ENCODE results near the gene MAP3K3.

Gene MAP3K3

DNA sequence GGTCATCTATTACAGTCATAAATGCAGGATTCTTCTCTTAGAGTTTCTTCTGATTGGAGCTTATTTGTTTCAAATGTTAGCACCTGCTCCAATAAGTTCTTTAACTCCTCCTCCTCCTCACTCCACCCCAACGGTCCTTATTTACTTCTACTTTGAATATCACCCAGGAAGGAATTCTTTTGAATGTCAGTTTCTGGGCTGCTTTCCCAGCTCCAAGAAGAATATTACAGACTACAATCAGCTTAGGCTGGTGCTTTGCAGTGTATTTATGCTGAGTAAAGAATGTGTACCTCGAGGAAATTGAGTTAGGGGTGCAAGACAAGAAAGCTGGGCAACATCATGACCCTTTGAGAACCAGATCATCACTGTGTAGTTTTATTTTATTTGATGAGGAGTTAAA is 30.8 kb downstream of the MAP3K3 start:
- no peak for DNase-seq (ENCODE audit: low spot score)

DNA sequence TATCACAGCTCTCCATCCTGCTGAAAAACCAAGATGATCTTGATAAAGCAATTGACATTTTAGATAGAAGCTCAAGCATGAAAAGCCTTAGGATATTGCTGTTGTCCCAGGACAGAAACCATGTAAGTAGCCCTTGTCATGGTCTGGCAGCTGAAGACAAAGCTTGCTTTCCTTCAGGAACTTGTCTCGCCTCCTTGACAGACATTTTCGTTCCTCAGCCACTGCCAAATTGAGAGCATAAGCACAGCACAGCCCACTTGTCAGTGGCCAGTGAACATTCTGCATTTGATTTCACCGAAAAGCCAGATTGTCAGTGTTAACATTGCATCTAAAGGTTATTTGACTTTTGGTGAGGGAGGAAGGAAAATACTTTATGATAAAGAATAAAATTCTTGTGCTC is 35.6 kb downstream of the MAP3K3 start:
- DNase-seq (ENCODE audit: low spot score), result no peak

DNA sequence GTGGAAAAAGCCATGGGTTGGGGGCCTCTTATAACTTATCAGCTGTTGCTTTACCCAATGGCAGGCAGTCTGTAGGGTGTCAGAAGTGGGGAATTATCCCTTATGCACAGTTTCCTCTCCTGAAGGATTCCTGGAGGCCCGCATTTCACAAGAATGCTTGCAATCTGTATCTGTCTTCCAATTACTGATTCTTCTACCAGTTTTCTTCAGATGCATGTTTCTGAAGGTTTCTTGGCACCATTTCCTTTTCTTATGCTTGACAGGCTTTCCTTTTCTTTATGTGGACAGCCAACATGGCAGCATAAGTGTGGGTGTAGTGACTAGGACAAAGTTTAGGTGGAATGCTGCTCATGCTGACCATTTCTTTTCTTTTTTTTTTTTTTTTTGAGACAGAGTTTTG is 36.1 kb downstream of the MAP3K3 start:
- no peak for DNase-seq (ENCODE audit: low spot score)

- DNase-seq (ENCODE audit: low spot score), result no peak
Observed at GRCh38 chr17:63659850-63660249, 37.6 kb downstream of the MAP3K3 start.

GRCh38 chr17:63665527-63666214 is 43.5 kb downstream of the MAP3K3 start:
- DNase-seq (ENCODE audit: low spot score), result peak; percentile 7

DNA sequence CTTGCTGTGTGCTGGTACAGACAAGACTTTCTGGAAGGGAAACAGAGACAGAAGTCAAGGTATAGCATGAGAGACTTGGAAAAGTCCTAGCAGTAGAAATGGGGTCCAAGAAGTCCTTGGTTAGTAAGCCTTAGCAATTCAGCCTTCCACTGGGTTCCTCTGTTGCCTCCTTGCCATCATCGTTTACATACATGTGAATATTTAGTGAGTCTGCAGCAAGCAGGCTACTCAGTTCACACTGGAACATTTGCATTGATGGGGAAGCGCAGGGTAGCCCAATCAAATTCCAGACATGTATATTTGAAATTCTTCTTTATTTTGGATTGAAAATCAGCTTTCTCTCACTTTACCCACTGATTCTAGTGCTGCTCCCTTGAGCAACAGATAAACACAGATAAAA is 50.6 kb downstream of the MAP3K3 start:
- DNase-seq (ENCODE audit: low spot score), result no peak

GRCh38 chr17:63675231-63675606 is 53.0 kb downstream of the MAP3K3 start:
- no peak for DNase-seq (ENCODE audit: low spot score)

DNA sequence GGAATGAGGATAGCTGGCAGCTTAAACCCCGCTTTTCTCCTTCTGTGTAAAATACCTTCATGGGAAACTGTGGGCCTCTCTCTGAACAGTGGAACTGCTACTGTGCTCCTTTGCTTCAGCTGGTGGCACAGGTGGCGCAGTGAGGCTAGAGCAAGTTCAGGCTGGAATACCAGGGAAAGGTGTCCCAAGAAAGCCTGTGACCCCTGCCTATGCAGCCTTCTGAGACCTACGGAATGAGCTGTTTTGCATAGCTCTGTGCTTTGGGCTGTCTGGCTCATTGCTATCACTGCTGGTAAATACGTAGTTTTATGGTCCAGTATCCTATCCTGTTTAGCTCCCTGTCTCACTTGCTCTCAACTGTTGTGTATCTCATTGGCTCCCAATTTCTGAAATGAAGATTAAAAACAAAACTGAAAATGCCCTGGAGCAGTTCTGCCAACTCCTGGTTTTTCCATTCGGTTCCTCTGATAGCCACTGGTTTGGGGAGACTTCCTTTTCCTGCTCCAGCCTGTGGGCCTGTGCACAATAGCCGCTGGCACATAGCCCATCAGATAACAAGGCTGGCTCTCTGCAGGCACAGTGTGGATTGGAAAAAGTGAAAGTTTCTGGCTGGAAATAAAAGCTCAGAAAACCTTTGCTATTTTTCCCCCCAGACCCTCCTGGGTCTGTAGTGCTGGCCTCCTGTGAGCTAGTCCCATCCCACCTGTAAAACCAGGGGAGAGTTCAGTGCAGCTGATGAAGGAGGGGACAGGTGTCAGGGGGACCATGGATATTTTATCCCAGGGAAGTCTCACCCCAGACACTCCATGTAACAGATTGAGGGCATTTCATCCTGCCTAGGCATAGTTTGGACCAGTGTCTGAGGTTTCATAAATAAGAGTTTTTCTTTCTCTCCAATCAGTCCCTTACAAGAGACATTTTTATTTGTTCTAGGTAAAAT is 53.7 kb downstream of the MAP3K3 start:
- no peak for DNase-seq (ENCODE audit: low spot score)

DNA sequence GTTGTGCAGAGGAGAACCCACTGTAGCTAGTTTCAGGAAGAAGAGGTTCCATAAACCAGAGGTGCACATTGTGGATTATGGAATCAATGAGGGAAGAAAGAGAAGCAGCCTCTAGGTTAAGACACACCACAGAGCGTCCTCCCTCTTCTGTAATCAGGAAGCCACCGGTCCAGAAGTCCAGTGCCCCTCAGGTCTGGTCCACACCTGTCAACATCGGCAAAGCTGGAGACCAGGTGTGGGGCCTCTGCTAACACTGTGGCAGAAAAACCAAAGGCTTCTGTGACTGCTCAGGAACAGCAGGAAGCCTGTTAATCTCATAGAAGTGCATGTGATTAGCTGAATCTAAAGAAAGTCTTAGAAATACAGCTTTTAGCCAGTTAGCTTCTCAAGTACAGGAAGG is 54.4 kb downstream of the MAP3K3 start:
- DNase-seq (ENCODE audit: low spot score), result no peak

DNA sequence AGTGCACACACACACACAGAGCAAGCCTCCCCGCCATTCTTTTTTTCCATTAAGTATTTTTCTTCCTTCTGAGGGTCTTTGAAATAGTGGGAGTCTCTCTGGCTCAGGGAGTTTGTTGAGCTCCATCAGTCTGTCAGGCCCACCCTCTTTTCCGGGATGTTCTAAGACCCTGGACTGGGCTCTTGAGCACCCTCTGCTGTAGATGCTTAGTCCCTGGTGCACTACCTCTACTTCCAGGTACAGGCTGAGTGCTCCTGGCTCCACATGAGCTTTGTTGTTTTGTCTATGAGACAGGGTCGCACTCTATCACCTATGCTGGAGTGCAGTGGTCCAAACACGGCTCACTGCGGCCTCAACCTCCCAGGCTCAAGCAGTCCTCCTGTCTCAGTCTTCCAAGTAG is 57.0 kb downstream of the MAP3K3 start:
- no peak for DNase-seq (ENCODE audit: low spot score)

GRCh38 chr17:63680700-63681099 is 58.5 kb downstream of the MAP3K3 start:
- DNase-seq (ENCODE audit: low spot score), result no peak

DNA sequence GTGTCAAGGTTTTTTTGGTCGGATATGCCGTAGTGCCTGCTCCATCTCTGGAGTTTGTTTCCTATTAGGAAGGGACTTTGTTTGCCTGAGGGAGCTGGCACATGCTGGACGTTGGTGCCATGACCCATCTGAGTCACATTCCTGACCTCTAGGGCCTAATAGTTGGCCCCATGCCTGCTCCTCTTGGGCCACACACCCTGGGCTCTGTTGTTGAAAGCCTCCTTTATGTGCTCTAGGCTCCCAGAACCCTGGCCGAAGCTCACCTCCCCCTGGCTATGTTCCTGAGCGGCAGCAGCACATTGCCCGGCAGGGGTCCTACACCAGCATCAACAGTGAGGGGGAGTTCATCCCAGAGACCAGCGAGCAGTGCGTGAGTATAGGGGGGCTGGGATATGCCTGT is 59.3 kb downstream of the MAP3K3 start:
- no peak for DNase-seq (ENCODE audit: low spot score)

DNA sequence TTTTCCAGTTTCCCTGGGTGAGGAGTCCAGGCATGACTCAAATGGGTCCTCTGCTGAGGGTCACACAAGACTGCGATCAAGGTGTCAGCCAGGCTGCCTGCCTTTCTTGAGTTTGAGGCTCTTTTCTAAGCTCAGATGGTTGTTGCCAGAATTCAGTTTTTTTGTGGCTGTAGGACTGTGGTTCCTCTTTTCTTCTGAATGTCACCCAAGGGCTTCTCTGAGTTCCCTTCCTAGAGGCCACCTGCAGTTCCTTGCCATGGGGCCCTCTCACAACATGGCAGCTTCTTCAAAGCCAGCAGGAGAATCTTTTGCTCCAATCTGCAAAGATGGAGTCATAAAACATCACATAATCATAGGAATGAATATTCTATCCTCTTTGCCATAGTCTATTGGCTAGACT is 60.2 kb downstream of the MAP3K3 start:
- DNase-seq (ENCODE audit: low spot score), result no peak

DNA sequence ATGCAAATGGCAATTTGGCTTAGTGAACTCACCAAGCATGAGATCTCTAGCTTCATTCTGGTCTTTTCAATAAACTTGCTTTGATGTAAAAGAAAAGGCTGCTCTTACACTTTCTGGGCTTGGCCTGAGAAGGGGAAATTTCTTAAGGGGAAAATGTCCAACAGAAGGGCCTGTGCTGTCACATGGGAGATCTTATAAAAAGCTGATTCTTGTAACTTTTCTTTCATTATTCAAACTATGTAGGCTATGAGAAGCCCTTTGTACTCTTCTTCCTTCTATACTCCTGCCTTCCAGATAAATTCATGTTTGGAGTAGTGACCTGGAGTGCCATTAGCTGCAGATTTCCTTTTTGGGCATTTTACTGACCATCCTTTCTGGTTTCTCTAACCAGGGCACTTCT is 60.8 kb downstream of the MAP3K3 start:
- DNase-seq (ENCODE audit: low spot score), result no peak

DNA sequence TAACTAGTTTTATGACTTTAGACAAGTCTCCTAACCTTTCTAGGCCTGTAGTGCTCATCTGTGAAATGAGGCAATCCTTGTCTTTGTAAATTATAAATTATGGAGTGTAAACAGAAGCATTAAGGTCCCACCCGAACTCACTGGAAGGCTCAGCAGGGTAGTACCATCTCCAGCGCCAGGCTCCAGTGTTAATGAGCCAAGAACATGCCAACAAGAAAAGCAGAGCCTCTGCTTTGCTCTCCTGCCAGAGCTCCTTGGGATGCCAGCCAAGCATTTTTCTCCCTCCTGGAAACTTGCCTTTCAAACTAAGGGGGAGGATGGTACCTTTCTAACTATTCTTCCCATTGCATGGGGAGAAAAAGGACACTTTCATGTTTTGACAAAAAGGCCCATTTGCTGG is 62.8 kb downstream of the MAP3K3 start:
- DNase-seq (ENCODE audit: low spot score), result no peak

- DNase-seq (ENCODE audit: low spot score), result no peak
Observed at GRCh38 chr17:63685578-63685977, 63.4 kb downstream of the MAP3K3 start.

GRCh38 chr17:63686138-63686685 is 64.0 kb downstream of the MAP3K3 start:
- no peak for DNase-seq (ENCODE audit: low spot score)

DNA sequence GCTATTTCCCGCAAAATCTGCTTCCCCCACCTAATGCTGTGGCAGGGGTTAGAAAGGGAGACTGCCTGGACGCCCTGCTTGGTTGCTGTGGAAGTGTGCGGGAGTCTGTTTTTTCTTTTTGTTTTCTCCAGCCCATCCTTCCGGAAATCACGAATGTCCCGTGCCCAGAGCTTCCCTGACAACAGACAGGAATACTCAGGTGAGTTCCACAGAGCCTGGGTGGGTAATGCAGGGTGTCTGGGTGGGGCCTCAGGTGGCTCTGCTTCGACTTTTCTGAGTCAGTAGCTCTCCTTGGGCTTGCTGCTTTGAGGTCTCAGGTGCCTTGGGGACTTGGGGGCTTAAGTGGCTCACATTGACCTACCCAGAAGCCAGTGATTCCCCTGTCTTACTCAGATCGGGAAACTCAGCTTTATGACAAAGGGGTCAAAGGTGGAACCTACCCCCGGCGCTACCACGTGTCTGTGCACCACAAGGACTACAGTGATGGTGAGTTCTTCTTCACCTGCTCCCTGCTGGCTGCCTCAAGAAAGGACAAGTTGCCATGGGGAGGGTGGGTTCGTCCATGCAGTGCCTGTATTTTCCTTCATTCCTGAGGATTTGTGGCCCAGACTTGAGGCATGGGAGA is 66.3 kb downstream of the MAP3K3 start:
- no peak for DNase-seq (ENCODE audit: low spot score)

DNA sequence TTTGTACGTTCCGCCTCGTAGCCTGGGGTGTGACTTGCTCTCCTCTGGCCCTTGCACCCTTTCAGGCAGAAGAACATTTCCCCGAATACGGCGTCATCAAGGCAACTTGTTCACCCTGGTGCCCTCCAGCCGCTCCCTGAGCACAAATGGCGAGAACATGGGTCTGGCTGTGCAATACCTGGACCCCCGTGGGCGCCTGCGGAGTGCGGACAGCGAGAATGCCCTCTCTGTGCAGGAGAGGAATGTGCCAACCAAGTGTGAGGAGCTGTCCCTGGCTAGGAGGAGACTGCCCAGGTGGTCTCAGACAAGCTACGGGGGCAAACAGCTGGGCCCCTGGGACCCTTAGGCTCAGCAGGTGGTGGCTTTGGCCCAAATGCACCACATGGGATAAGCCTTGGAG is 67.3 kb downstream of the MAP3K3 start:
- no peak for DNase-seq (ENCODE audit: low spot score)

GRCh38 chr17:63692195-63692816 is 70.1 kb downstream of the MAP3K3 start:
- no peak for DNase-seq (ENCODE audit: low spot score)

GRCh38 chr17:63693411-63694113 is 71.3 kb downstream of the MAP3K3 start:
- no peak for DNase-seq (ENCODE audit: low spot score)
